K562 (cell line): ENCODE data around the gene ELP5. TPM values are rescaled to one million over a fixed set of nuclear protein-coding genes. Genes with fewer than 3 reads are reported as not detected.

ENCODE experiments used
- CBX8 ChIP-seq: fragments of 200-600 bp; sonication (generic); IDR thresholded peaks from 2 replicates; pipeline ENCODE4 v1.6.1; 2012; ENCODE audit warnings: borderline replicate concordance, mixed run types, low read depth, mild to moderate bottlenecking, moderate library complexity, mixed read lengths, low read length, control low read depth, inconsistent platforms; ENCODE audit not compliant: poor library complexity, severe bottlenecking; ENCODE audit errors: extremely low read depth
- CTCFL ChIP-seq: IDR thresholded peaks from 2 replicates; pipeline ENCODE4 v1.6.1; 2011; ENCODE audit warnings: borderline replicate concordance, low read depth, mild to moderate bottlenecking, moderate library complexity, low read length; ENCODE audit not compliant: insufficient read depth, poor library complexity, severe bottlenecking
- DPF2 ChIP-seq: fragments of 450-650 bp; IDR thresholded peaks from 2 replicates; pipeline ENCODE4 v1.6.1; 2016
- ETS1 ChIP-seq: conservative IDR thresholded peaks from 2 replicates; pipeline ENCODE4 v1.6.1; 2011; ENCODE audit warnings: low read depth, mild to moderate bottlenecking, low read length; ENCODE audit not compliant: control insufficient read depth
- JUND ChIP-seq, 2 experiments: IDR thresholded peaks; 2 replicates in 1 of 2; 3 replicates in 1 of 2; pipeline ENCODE4 v1.6.1; 2011; ENCODE audit warnings: borderline replicate concordance in 2 of 2, low read depth in 2 of 2, low read length in 2 of 2, improper control_type of control experiment in 1 of 2, missing biosample characterization in 1 of 2, missing genetic modification characterization in 1 of 2, missing genetic modification reagents in 1 of 2
- NFYB ChIP-seq: IDR thresholded peaks from 2 replicates; pipeline ENCODE4 v1.6.1; 2011; ENCODE audit warnings: mild to moderate bottlenecking, moderate library complexity; ENCODE audit not compliant: insufficient read length; ENCODE audit errors: extremely low read depth
- SMARCE1 ChIP-seq: fragments of 450-650 bp; IDR thresholded peaks from 2 replicates; pipeline ENCODE4 v1.7.1; 2016; ENCODE audit warnings: mild to moderate bottlenecking
- TCF3 ChIP-seq: sonication (generic); formaldehyde crosslinking; IDR thresholded peaks from 2 replicates; pipeline ENCODE4 v1.4.0; 2020; ENCODE audit warnings: mild to moderate bottlenecking, missing genetic modification reagents
- ZBTB40 ChIP-seq, 2 experiments: fragments of 450-650 bp in 1 of 2; sonication (generic) in 1 of 2; formaldehyde crosslinking in 1 of 2; IDR thresholded peaks; 2 replicates each; pipeline versions ENCODE4 v1.7.1 to v1.9.0; 2016 to 2022; ENCODE audit warnings: inconsistent platforms in 1 of 2, mild to moderate bottlenecking in 1 of 2, missing genetic modification reagents in 1 of 2
- ZNF512 ChIP-seq: IDR thresholded peaks from 2 replicates; pipeline ENCODE4 v1.6.1; 2016; ENCODE audit warnings: missing genetic modification characterization, missing compliant biosample characterization
- polyA plus RNA-seq, 8 experiments: library from polyadenylated mRNA; depleted of rRNA in 4 of 8; stranded (reverse) in 5 of 8; unstranded in 3 of 8; fragments of >200 nt; fragmentation: Nextera tagmentation in 2 of 8; fragmentation: Illumina TruSeq in 1 of 8; extraction: Ambion mirVana in 2 of 8; extraction: Trizol in 1 of 8; gene quantifications; 2 replicates each; pipeline versions ENCODE4 v1.2.1 to v1.2.3, GENCODE V29; 2011 to 2014; ENCODE audit warnings: inconsistent platforms in 1 of 8, missing spikeins in 1 of 8
- total RNA-seq, 7 experiments: library from RNA; depleted of rRNA in 6 of 7; stranded (reverse); fragments of >200 nt in 6 of 7; fragmentation: Illumina TruSeq in 2 of 7; extraction: Trizol in 2 of 7; gene quantifications; 2 replicates each; pipeline versions ENCODE4 v1.2.1 to v1.2.3, GENCODE V29; 2011 to 2021; ENCODE audit warnings: low replicate concordance in 1 of 7

Gene ELP5
- total and polyA plus RNA-seq, 9 of the 15 experiments (the other 6 are each of a cell fraction or from before 2014, with no cell fraction given) = 25.7 to 77.9 (median 52.9) TPM

- TF ChIP-seq JUND (IDR thresholded peaks at IDR 0.05; ENCODE audit: borderline replicate concordance, low read depth, low read length) (no peak), JUND (tag; IDR thresholded peaks at IDR 0.05; ENCODE audit: borderline replicate concordance, low read depth, low read length) (no peak), NFYB (no peak), TCF3 (CRISPR knock-in tag) (no peak), ETS1 (no peak), ZBTB40 (IDR thresholded peaks at IDR 0.05) (peak; percentile 57), ZBTB40 (CRISPR knock-in tag; IDR thresholded peaks at IDR 0.05) (no peak), ZNF512 (tag) (no peak), SMARCE1 (peak; percentile 64; the same call in 1 of the 2 replicates), DPF2 (peak; percentile 70), CTCFL (no peak), CBX8 (no peak)
Observed at GRCh38 chr17:7262935-7263800, 11.2 kb downstream of the ELP5 start (continued).
